Urinary bladder (tissue), 4 donors: ENCODE data around the gene NAALADL2. TPM values are rescaled to one million over a fixed set of nuclear protein-coding genes. Genes with fewer than 3 reads are reported as not detected.

Experiments used
- DNase-seq: peaks from one replicate; pipeline ENCODE4 v3.0.0-alpha.2; 2015; ENCODE audit errors: extremely low spot score
- H3K27ac ChIP-seq: one replicate; pipeline ENCODE4 v1.5.1; 2013; ENCODE audit warnings: low read depth, mild to moderate bottlenecking, moderate library complexity
- H3K36me3 ChIP-seq: one replicate; pipeline ENCODE4 v1.6.1; 2013; ENCODE audit warnings: mild to moderate bottlenecking, moderate library complexity; ENCODE audit not compliant: insufficient read depth
- H3K4me1 ChIP-seq: one replicate; pipeline ENCODE4 v1.6.1; 2013; ENCODE audit warnings: mild to moderate bottlenecking, moderate library complexity; ENCODE audit not compliant: insufficient read depth
- H3K4me3 ChIP-seq: one replicate; pipeline ENCODE4 v1.5.1; 2013; ENCODE audit warnings: low read depth, low read length
- WGBS: extraction: QIAGEN DNeasy Blood & Tissue Kit; methylation state at CpG from one replicate; pipeline ENCODE4 v1.1.7; 2013; 5-methylcytosine and 5-hydroxymethylcytosine counted together
- polyA plus RNA-seq: library from polyadenylated mRNA; stranded (reverse); fragments of 200-250 nt; gene quantifications from one replicate; pipeline ENCODE4 v1.2.3, GENCODE V29; 2013
- total RNA-seq: library from RNA; depleted of rRNA; stranded (reverse); fragments of >200 nt; gene quantifications from one replicate; pipeline ENCODE4 v1.2.3, GENCODE V29; 2014
- donor health status: healthy with polysubstance abuse.
- donor health status: healthy.

Gene NAALADL2
- total and polyA plus RNA-seq, 2 donors, result 4.2 to 77.5 TPM

DNA sequence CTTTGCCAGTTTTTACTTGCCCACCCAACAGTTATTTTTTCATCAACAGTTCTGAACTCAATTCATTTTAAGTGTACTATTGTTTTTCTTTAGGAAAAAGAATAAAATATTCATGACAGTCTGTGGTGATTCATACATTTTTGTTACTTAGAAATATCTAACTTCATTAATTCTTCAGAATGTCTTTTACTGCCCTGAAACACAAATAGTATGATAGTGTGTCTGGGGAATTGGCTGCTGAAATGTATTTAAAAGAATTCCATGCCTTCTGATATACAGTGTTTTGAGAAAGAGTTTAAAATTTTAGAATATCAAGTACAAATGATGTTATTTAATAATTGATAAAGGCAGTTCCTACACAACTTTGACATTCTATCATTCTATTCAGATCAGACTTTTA, 854.1 kb downstream of the NAALADL2 start:
- Histone ChIP-seq H3K27ac (no peak overlapping the region), H3K4me1 (no peaks in the 10 kb centered on the region), H3K36me3 (no peaks in the 10 kb centered on the region), H3K4me3 (no peak overlapping the region)
- no peak for DNase-seq

DNA sequence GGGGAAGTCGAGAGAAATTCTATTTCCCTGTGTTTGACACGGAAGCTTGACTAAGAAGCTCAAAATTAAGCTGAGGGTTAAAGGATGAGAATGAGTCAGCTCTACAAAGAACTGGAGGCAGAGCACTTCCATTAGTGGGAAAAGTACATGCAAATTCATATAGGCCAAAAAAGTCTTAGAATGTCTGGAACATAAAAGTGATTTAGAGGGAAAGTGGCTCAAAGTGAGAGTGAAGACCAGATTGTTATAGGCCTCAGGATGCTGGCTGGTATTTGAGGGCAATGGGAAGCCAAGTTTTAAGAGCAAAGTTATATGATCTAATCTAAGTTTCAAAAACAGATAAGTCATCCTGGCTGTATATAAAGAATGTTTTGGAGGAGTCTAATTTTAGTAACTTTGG, 857.3 kb downstream of the NAALADL2 start:
- DNase-seq, result no peak

DNA sequence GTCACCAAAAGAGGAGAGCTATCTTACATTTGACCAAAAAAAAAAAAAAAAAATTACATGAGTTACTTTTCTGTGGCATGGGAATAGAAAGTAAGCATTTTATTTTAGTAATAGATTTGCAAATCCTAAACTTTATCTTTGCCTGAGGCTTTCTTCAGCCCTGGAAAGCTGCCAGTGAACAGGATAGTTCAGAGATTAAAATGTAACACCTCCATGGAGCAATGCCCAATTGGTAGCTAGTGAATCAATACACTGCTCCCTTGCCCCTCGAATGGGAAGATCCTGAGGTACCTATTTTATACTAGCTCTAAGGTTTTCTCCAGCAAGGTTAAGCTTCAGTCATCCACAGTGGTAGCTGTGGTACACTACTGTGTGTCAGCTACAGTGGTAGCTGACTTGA, 867.1 kb downstream of the NAALADL2 start:
- no peaks in the 10 kb centered on the region for H3K36me3 ChIP-seq
- WGBS, result 69% methylated on average over 1 of the region's 1 CpG
- no peak overlapping the region for H3K27ac ChIP-seq
- H3K4me3 ChIP-seq, result no peak overlapping the region
- no peaks in the 10 kb centered on the region for H3K4me1 ChIP-seq
- no peak for DNase-seq

More for the DNA sequence above, 857.3 kb downstream of the NAALADL2 start:
- Histone ChIP-seq H3K4me1 (no peaks in the 10 kb centered on the region), H3K4me3 (no peak overlapping the region), H3K36me3 (no peaks in the 10 kb centered on the region), H3K27ac (no peak overlapping the region)
- 81% methylated on average over 2 of the region's 2 CpGs for WGBS

DNA sequence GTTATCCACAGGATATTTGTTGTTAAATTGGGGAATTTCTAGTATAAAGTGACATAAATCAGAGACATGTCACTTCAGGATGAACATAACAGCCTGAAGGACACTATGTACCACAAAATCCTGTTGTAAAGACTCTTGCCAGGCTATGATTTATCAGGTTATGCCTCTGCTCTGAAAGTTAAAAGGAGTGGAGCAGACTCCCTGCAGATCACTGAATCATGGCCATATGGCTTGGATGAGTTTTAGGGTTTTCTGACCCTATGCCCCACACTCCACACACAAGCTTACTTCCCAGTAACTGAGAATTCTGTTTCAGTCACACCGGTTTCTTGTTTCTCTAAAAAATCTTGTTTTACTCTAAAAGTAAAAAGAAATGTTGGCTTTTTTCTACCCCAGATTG, 869.4 kb downstream of the NAALADL2 start:
- H3K27ac ChIP-seq, result no peak overlapping the region
- H3K4me1 ChIP-seq, result no peaks in the 10 kb centered on the region
- H3K4me3 ChIP-seq, result no peak overlapping the region
- no peak for DNase-seq
- H3K36me3 ChIP-seq, result no peaks in the 10 kb centered on the region
- 85% methylated on average over 1 of the region's 1 CpG for WGBS

- WGBS, result 87% methylated on average over 3 of the region's 3 CpGs
- no peak for DNase-seq
- Histone ChIP-seq H3K27ac (no peak overlapping the region), H3K36me3 (no peaks in the 10 kb centered on the region), H3K4me1 (no peaks in the 10 kb centered on the region), H3K4me3 (no peak overlapping the region)
Measured at GRCh38 chr3:175729466-175729865, 870.3 kb downstream of the NAALADL2 start.

- H3K4me1 ChIP-seq, result no peaks in the 10 kb centered on the region
- 59% methylated on average over 3 of the region's 3 CpGs for WGBS
- no peaks in the 10 kb centered on the region for H3K36me3 ChIP-seq
- no peak for DNase-seq
- no peak overlapping the region for H3K27ac ChIP-seq
- H3K4me3 ChIP-seq, result no peak overlapping the region
Measured at GRCh38 chr3:175731543-175731942, 872.4 kb downstream of the NAALADL2 start.

GRCh38 chr3:175732017-175732416, 872.9 kb downstream of the NAALADL2 start:
- no peaks in the 10 kb centered on the region for H3K36me3 ChIP-seq
- H3K4me1 ChIP-seq, result no peaks in the 10 kb centered on the region
- no peak overlapping the region for H3K4me3 ChIP-seq
- DNase-seq, result no peak
- 96% methylated on average over 2 of the region's 2 CpGs for WGBS
- H3K27ac ChIP-seq, result no peak overlapping the region

DNA sequence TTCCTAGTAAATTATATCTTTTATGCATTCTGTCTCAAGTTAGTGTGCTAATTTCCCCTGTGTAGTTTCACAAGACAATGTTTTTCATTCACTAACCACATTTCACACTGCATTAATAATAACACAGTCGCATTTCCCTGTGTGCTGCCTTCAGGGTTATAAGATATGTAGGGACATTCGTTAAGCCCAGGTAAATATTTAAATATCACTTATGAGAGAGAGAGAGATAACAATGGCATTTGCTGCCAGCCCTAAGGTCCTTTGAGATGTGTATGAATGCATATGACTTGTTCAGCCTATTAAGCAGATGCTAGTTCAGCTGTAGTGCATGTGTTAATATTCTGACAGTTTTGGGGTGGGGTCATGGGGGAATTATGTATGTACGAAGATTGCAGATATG, 876.7 kb downstream of the NAALADL2 start:
- WGBS, result 81% methylated on average over 3 of the region's 3 CpGs
- H3K36me3 ChIP-seq, result no peaks in the 10 kb centered on the region
- no peak overlapping the region for H3K27ac ChIP-seq
- DNase-seq, result no peak
- no peak overlapping the region for H3K4me3 ChIP-seq
- no peaks in the 10 kb centered on the region for H3K4me1 ChIP-seq

DNA sequence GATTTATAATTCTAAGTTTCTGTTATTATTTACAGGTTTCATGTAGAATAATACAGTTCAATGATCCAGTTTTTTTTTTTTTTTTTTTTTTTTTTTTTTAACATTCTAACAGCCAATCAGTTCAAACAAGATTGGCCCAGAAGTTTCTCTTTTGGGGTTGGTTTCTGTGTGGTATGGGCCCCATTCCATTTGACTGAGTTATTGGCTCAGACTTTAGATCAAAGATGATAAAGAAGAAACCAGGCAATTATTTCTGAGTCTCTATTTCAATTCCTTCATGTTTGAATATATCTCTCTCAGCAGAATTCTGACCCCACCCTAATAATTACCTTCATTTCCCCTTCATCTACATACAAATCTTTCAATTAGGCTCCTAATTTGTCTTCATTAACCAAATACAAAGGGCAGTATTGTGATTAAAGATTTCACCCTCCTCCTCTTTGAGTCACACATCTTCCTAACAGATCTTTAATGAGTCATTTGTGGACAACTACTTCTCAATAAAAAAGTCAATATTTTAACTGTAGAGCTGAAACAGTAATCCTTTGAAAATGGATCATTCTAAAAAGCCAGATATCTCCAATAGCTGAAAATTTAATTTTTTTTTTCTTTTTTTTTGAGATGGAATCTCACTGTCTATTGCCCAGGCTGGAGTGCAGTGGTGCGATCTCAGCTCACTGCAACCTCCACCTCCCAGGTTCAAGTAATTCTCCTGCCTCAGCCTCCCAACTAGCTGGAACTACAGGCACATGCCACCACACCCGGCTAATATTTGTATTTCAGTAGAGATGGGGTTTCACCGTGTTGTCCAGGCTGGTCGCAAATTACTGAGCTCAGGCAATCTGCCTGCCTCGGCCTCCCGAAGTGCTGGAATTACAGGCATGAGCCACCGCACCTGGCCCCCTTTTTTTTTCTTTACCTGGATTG, 878.8 kb downstream of the NAALADL2 start:
- Histone ChIP-seq H3K36me3 (peaks cover 2% of the 10 kb centered on the region), H3K4me1 (no peaks in the 10 kb centered on the region), H3K4me3 (no peak overlapping the region), H3K27ac (no peak overlapping the region)
- WGBS, result 97% methylated on average over 7 of the region's 7 CpGs
- DNase-seq, result no peak

- Histone ChIP-seq H3K27ac (no peak overlapping the region), H3K36me3 (peaks cover 2% of the 10 kb centered on the region), H3K4me1 (no peaks in the 10 kb centered on the region), H3K4me3 (no peak overlapping the region)
- WGBS, result 90% methylated on average over 4 of the region's 4 CpGs
- DNase-seq, result no peak
Measured at GRCh38 chr3:175741951-175742350, 882.8 kb downstream of the NAALADL2 start.

DNA sequence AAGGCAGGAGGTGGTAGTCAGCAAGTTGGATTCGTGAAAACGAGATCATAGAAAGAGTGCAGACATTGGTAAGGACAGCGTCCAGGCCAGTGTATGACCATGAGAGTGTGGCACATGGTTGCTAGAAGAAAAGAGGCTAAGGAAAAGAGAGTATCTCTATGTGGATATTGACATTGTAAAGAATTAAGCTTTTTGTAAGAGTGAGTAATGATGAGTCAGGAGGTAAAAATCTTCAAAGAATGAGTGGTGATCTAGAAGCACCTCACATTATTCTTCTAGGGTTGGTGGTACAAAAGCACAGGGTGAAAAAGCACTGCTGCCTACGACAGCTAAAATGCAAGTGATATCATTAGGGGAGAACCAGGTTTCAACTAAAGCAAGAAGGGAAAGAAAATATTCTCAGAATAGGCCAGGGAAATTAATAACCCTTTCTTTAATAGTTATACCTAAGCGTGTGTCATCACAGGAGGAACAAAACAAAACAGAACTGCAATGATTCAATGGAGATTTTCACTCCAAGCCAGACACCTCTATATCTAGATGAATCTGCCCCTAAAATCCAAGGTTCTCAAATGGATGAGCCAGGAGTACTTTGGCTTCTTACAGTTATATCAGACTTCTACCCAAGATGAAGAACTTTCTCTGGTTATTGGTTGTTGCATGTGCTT, 884.7 kb downstream of the NAALADL2 start:
- no peak overlapping the region for H3K4me3 ChIP-seq
- WGBS, result 91% methylated on average over 5 of the region's 5 CpGs
- no peaks in the 10 kb centered on the region for H3K4me1 ChIP-seq
- H3K36me3 ChIP-seq, result peaks cover 2% of the 10 kb centered on the region
- DNase-seq, result no peak
- H3K27ac ChIP-seq, result no peak overlapping the region

GRCh38 chr3:175746308-175746707, 887.2 kb downstream of the NAALADL2 start:
- H3K4me3 ChIP-seq, result no peak overlapping the region
- no peaks in the 10 kb centered on the region for H3K4me1 ChIP-seq
- DNase-seq, result no peak
- no peak overlapping the region for H3K27ac ChIP-seq
- 93% methylated on average over 2 of the region's 2 CpGs for WGBS
- H3K36me3 ChIP-seq, result no peaks in the 10 kb centered on the region

DNA sequence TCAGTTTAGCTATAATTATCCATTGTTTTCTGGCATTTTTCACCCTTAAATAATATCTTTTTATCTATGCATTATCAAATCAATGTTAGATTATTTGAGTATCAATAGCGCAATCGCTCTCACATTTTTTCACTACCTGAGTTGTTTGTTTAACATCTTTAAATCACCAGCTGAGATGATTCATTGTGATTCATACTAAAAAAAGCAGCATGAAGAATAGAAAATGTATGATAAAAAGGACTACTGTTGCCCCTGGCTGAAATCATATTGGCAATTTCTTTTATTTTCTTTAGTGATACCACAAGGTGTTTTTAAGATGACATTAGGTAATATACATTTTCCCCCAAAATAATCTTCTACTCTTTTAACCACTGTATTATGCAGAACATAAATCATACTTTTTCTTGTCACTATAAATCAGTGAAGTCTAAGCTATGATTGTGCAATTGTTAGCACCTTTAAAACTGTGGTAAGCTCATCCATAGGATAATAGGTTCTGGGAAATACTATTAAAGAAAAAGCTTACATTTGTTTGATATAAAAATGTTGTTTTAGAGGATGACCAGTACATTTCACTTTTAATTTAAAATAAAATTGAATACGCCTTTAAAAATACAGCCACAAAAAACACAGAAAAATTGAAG, 889.1 kb downstream of the NAALADL2 start:
- no peaks in the 10 kb centered on the region for H3K36me3 ChIP-seq
- H3K4me3 ChIP-seq, result no peak overlapping the region
- H3K27ac ChIP-seq, result no peak overlapping the region
- DNase-seq, result no peak
- H3K4me1 ChIP-seq, result no peaks in the 10 kb centered on the region
- 97% methylated on average over 3 of the region's 3 CpGs for WGBS

- Histone ChIP-seq H3K27ac (no peak overlapping the region), H3K4me3 (no peak overlapping the region), H3K36me3 (no peaks in the 10 kb centered on the region), H3K4me1 (no peaks in the 10 kb centered on the region)
- DNase-seq, result no peak
- WGBS, result 74% methylated on average over 2 of the region's 2 CpGs
Measured at GRCh38 chr3:175749981-175750380, 890.8 kb downstream of the NAALADL2 start.
